ENCODE data around the gene SLC25A46.
"Not testable (repeated sequence)": the region's sequence is repeated elsewhere in the genome, so short reads cannot be mapped to it uniquely, and the experiment has no call there.

Gene SLC25A46

GRCh38 chr5:110738812-110739651 is at the start of gene SLC25A46:
SLC25A46 (plus strand) TSS chr5:110739007; CDS start chr5:110739120, 113 bp downstream.
- peak; percentile 76 to 82 (median 80) for DNase-seq (ENCODE audit: low read depth in 3 of 3)

GRCh38 chr5:110690587-110690986 is 48.2 kb upstream of the SLC25A46 start:
- not testable (repeated sequence) for DNase-seq (ENCODE audit: low read depth in 3 of 3)

GRCh38 chr5:110692669-110693068 is 46.1 kb upstream of the SLC25A46 start:
- not testable (repeated sequence) for DNase-seq (ENCODE audit: low read depth in 3 of 3)

- no peak for DNase-seq (ENCODE audit: low read depth in 3 of 3)
Observed at GRCh38 chr5:110702300-110702699, 36.5 kb upstream of the SLC25A46 start.

- no peak for DNase-seq (ENCODE audit: low read depth in 3 of 3)
Observed at GRCh38 chr5:110702704-110703103, 36.1 kb upstream of the SLC25A46 start.

GRCh38 chr5:110703481-110703880 is 35.3 kb upstream of the SLC25A46 start:
- no peak for DNase-seq (ENCODE audit: low read depth in 3 of 3)

- DNase-seq (ENCODE audit: low read depth in 3 of 3): no peak
Observed at GRCh38 chr5:110705349-110705748, 33.5 kb upstream of the SLC25A46 start.

- no peak for DNase-seq (ENCODE audit: low read depth in 3 of 3)
Observed at GRCh38 chr5:110707260-110707844, 31.5 kb upstream of the SLC25A46 start.

GRCh38 chr5:110716247-110717245 is 22.3 kb upstream of the SLC25A46 start:
- no peak for DNase-seq (ENCODE audit: low read depth in 3 of 3)

- DNase-seq (ENCODE audit: low read depth in 3 of 3): no peak
Observed at GRCh38 chr5:110718311-110718710, 20.5 kb upstream of the SLC25A46 start.

GRCh38 chr5:110726249-110727024 is 12.4 kb upstream of the SLC25A46 start, which contains the start of gene TMEM232:
TMEM232 (minus strand) TSS chr5:110726671; CDS start chr5:110667352, 59,319 bp downstream.
- peak; percentile 50 to 63 (median 63) for DNase-seq (ENCODE audit: low read depth in 3 of 3)

GRCh38 chr5:110727025-110727314 is 11.8 kb upstream of the SLC25A46 start:
- no peak for DNase-seq (ENCODE audit: low read depth in 3 of 3)

GRCh38 chr5:110731499-110731898 is 7.3 kb upstream of the SLC25A46 start:
- not testable (repeated sequence) for DNase-seq (ENCODE audit: low read depth in 3 of 3)

- DNase-seq (ENCODE audit: low read depth in 3 of 3): no peak
Observed at GRCh38 chr5:110734101-110734500, 4.7 kb upstream of the SLC25A46 start.

- DNase-seq (ENCODE audit: low read depth in 3 of 3): no peak
Observed at GRCh38 chr5:110735556-110735955, 3.3 kb upstream of the SLC25A46 start.

GRCh38 chr5:110736753-110737152 is 2.1 kb upstream of the SLC25A46 start:
- no peak for DNase-seq (ENCODE audit: low read depth in 3 of 3)

GRCh38 chr5:110738503-110738811 is 350 bp upstream of the SLC25A46 start:
- no peak for DNase-seq (ENCODE audit: low read depth in 3 of 3)

- no peak for DNase-seq (ENCODE audit: low read depth in 3 of 3)
Observed at GRCh38 chr5:110751902-110752762, 13.3 kb downstream of the SLC25A46 start.

- DNase-seq (ENCODE audit: low read depth in 3 of 3): no peak
Observed at GRCh38 chr5:110752953-110753352, 14.1 kb downstream of the SLC25A46 start.

- no peak for DNase-seq (ENCODE audit: low read depth in 3 of 3)
Observed at GRCh38 chr5:110753600-110753999, 14.8 kb downstream of the SLC25A46 start.
